NT2/D1 (cell line): ENCODE measurements around the gene DUSP22.

Experiments used
- YY1 ChIP-seq: IDR thresholded peaks from 2 replicates; pipeline ENCODE4 v1.6.1; 2011; ENCODE audit not compliant: insufficient read length, insufficient read depth
- ZNF274 ChIP-seq: IDR thresholded peaks from 2 replicates; pipeline ENCODE4 v1.6.1; 2011; ENCODE audit warnings: mild to moderate bottlenecking, low read depth, low read length

- no peak for TF ChIP-seq YY1
- TF ChIP-seq ZNF274, result no peak
Observed at GRCh38 chr6:347951-348859, 55.9 kb downstream of the DUSP22 start.
